K562 (cell line): Measurements from ENCODE around the gene ZC3H18. TPM values are rescaled to one million over a fixed set of nuclear protein-coding genes. Genes with fewer than 3 reads are reported as not detected.

Source experiments
- ARID4B ChIP-seq: sonication (generic); formaldehyde crosslinking; IDR thresholded peaks from 2 replicates; pipeline ENCODE4 v1.8.0; 2022; ENCODE audit warnings: mild to moderate bottlenecking, missing genetic modification reagents
- BRF2 ChIP-seq: IDR thresholded peaks from 3 replicates; pipeline ENCODE4 v1.6.1; 2011; ENCODE audit warnings: borderline replicate concordance, mild to moderate bottlenecking; ENCODE audit not compliant: insufficient read length, insufficient read depth
- GABPA ChIP-seq: fragments of 200-800 bp; sonication (Bioruptor generic); conservative IDR thresholded peaks from 2 replicates; pipeline ENCODE4 v1.6.1; 2016; ENCODE audit warnings: low read depth, missing genetic modification characterization, missing compliant biosample characterization
- GTF3C2 ChIP-seq: IDR thresholded peaks from 3 replicates; pipeline ENCODE4 v1.6.1; 2011; ENCODE audit warnings: borderline replicate concordance, mild to moderate bottlenecking, moderate library complexity; ENCODE audit not compliant: insufficient read length; ENCODE audit errors: extremely low read depth
- HDAC3 ChIP-seq: fragments of 450-650 bp; IDR thresholded peaks from 2 replicates; pipeline ENCODE4 v1.6.1; 2018; ENCODE audit warnings: borderline replicate concordance, mild to moderate bottlenecking, moderate library complexity; ENCODE audit not compliant: partially characterized antibody
- KHSRP ChIP-seq: fragments of 450-650 bp; IDR thresholded peaks from 2 replicates; pipeline ENCODE4 v1.6.1; 2017
- KLF6 ChIP-seq: fragments of 250-450 bp; sonication (Bioruptor Pico); IDR thresholded peaks from 2 replicates; pipeline ENCODE4 v1.4.0; 2020; ENCODE audit warnings: mild to moderate bottlenecking, moderate library complexity, borderline replicate concordance
- MLX ChIP-seq, 2 experiments: fragments of 450-650 bp in 1 of 2; sonication (generic) in 1 of 2; formaldehyde crosslinking; conservative IDR thresholded peaks; 2 replicates each; pipeline versions ENCODE4 v1.4.0 to v1.8.1; 2020 to 2022; ENCODE audit warnings: mild to moderate bottlenecking in 1 of 2, missing genetic modification reagents in 1 of 2
- MTA1 ChIP-seq: fragments of 450-650 bp; IDR thresholded peaks from 2 replicates; pipeline ENCODE4 v1.6.1; 2017; ENCODE audit warnings: borderline replicate concordance
- PHB ChIP-seq: fragments of 250-450 bp; sonication (Bioruptor Pico); IDR thresholded peaks from 2 replicates; pipeline ENCODE4 v1.5.0; 2021
- RBM22 ChIP-seq: fragments of 200-400 bp; formaldehyde crosslinking; IDR thresholded peaks from 2 replicates; pipeline ENCODE4 v1.6.1; 2018; ENCODE audit warnings: low read length, low read depth; ENCODE audit not compliant: poor library complexity, severe bottlenecking
- TAL1 ChIP-seq: fragments of 450-650 bp; IDR thresholded peaks from 2 replicates; pipeline ENCODE4 v1.6.1; 2016; ENCODE audit warnings: mild to moderate bottlenecking
- TEAD1 ChIP-seq, 2 experiments: fragments of 450-650 bp in 1 of 2; sonication (generic) in 1 of 2; formaldehyde crosslinking; IDR thresholded peaks; 2 replicates each; pipeline versions ENCODE4 v1.4.0 to v1.8.0; 2020 to 2022; ENCODE audit warnings: mild to moderate bottlenecking in 2 of 2, missing genetic modification reagents in 1 of 2
- ZNF398 ChIP-seq: fragments of 250-450 bp; sonication (Bioruptor Pico); IDR thresholded peaks from 2 replicates; pipeline ENCODE4 v1.8.0; 2021; ENCODE audit warnings: moderate library complexity, mild to moderate bottlenecking, inconsistent platforms
- polyA plus RNA-seq, 8 experiments: library from polyadenylated mRNA; depleted of rRNA in 4 of 8; stranded (reverse) in 5 of 8; unstranded in 3 of 8; fragments of >200 nt; fragmentation: Nextera tagmentation in 2 of 8; fragmentation: Illumina TruSeq in 1 of 8; extraction: Ambion mirVana in 2 of 8; extraction: Trizol in 1 of 8; gene quantifications; 2 replicates each; pipeline versions ENCODE4 v1.2.1 to v1.2.3, GENCODE V29; 2011 to 2014; ENCODE audit warnings: inconsistent platforms in 1 of 8, missing spikeins in 1 of 8
- total RNA-seq, 7 experiments: library from RNA; depleted of rRNA in 6 of 7; stranded (reverse); fragments of >200 nt in 6 of 7; fragmentation: Illumina TruSeq in 2 of 7; extraction: Trizol in 2 of 7; gene quantifications; 2 replicates each; pipeline versions ENCODE4 v1.2.1 to v1.2.3, GENCODE V29; 2011 to 2021; ENCODE audit warnings: low replicate concordance in 1 of 7

Gene ZC3H18
- total and polyA plus RNA-seq, 9 of the 15 experiments (the other 6 are each of a cell fraction or from before 2014, with no cell fraction given), result 1.7 to 88.7 (median 26.9) TPM

- 0 out of 4 replicates have a peak, but pooled peaks of 1 of the 2 experiments have one; percentile 35 for TF ChIP-seq MLX (CRISPR knock-in tag; conservative IDR thresholded peaks at IDR 0.05)
- TF ChIP-seq PHB (CRISPR knock-in tag), result no peak
- TF ChIP-seq ZNF398 (CRISPR knock-in tag), result no peak
- no peak for TF ChIP-seq HDAC3
- TF ChIP-seq MTA1, result no peak
- no peak for TF ChIP-seq BRF2
- no peak for TF ChIP-seq RBM22
- TF ChIP-seq GTF3C2, result no peak
- TF ChIP-seq GABPA (tag), result peak; percentile 88
- no peak for TF ChIP-seq KHSRP
- peak; percentile 41; the same call in 1 of the 2 replicates for TF ChIP-seq KLF6 (CRISPR knock-in tag)
- no peak; the same call in 1 of the 2 replicates for TF ChIP-seq TAL1
- no peak for TF ChIP-seq TEAD1 (CRISPR knock-in tag; IDR thresholded peaks at IDR 0.05)
- no peak for TF ChIP-seq ARID4B
Observed at GRCh38 chr16:88651276-88651988, 81.2 kb downstream of the ZC3H18 start (continued).
